Suprapubic skin (tissue), 3 donors: ENCODE data around the gene GCM1.

Experiments used
- CTCF ChIP-seq, 2 donors: fragments of 200-600 bp in 1 of 2; fragments of 450-650 bp in 1 of 2; sonication (generic) in 1 of 2; IDR thresholded peaks; one replicate each; pipeline ENCODE4 v1.5.1; 2016 to 2019; ENCODE audit warnings: antibody characterized with exemption in 2 of 2, mild to moderate bottlenecking in 1 of 2, moderate library complexity in 1 of 2
- POLR2A ChIP-seq, 2 donors: fragments of 450-650 bp; IDR thresholded peaks; one replicate each; pipeline ENCODE4 v1.6.1; 2017; ENCODE audit warnings: antibody characterized with exemption in 2 of 2, mild to moderate bottlenecking in 2 of 2, moderate library complexity in 2 of 2

- no peak for TF ChIP-seq CTCF (IDR thresholded peaks at IDR 0.05)
- TF ChIP-seq POLR2A (IDR thresholded peaks at IDR 0.05): no peak
Measured at GRCh38 chr6:53189554-53189953, 40.9 kb upstream of the GCM1 start.
